A204.1 (cell line): ENCODE measurements around the gene AKR1C2.
"Not testable (repeated sequence)": the region's sequence is repeated elsewhere in the genome, so short reads cannot be mapped to it uniquely, and the experiment has no call there.

Source experiments
- FAIRE-seq: peaks from 2 replicates; lab custom pipeline; 2012; peaks lifted over from hg19 to GRCh38; lab: Jason Lieb, UNC

Gene AKR1C2

GRCh38 chr10:5003127-5004029 lies at the start of gene AKR1C2:
TSS of gene AKR1C2 (minus strand) at chr10:5003857. CDS start at chr10:5003835, 22 bp downstream.
- FAIRE-seq = not testable (repeated sequence)

GRCh38 chr10:5052951-5053500 lies 49.4 kb upstream of the AKR1C2 start:
- not testable (repeated sequence) for FAIRE-seq

- FAIRE-seq = no peak
Measured at GRCh38 chr10:5047912-5048628, 44.4 kb upstream of the AKR1C2 start.

- not testable (repeated sequence) for FAIRE-seq
Measured at GRCh38 chr10:5047055-5047454, 43.4 kb upstream of the AKR1C2 start.

GRCh38 chr10:5046410-5046809 lies 42.8 kb upstream of the AKR1C2 start:
- FAIRE-seq = no peak

GRCh38 chr10:5045095-5045494 lies 41.4 kb upstream of the AKR1C2 start:
- FAIRE-seq = no peak

GRCh38 chr10:5043716-5044115 lies 40.1 kb upstream of the AKR1C2 start:
- FAIRE-seq = no peak

GRCh38 chr10:5042922-5043321 lies 39.3 kb upstream of the AKR1C2 start:
- FAIRE-seq = no peak

GRCh38 chr10:5041471-5042023 lies 37.9 kb upstream of the AKR1C2 start:
- FAIRE-seq = no peak

GRCh38 chr10:5040781-5041470 lies 37.3 kb upstream of the AKR1C2 start:
- FAIRE-seq = no peak

GRCh38 chr10:5040010-5040673 lies 36.5 kb upstream of the AKR1C2 start:
- FAIRE-seq = no peak

- no peak for FAIRE-seq
Measured at GRCh38 chr10:5038733-5039132, 35.1 kb upstream of the AKR1C2 start.

- no peak for FAIRE-seq
Measured at GRCh38 chr10:5038101-5038500, 34.4 kb upstream of the AKR1C2 start.

- no peak for FAIRE-seq
Measured at GRCh38 chr10:5036511-5036910, 32.9 kb upstream of the AKR1C2 start.

- no peak for FAIRE-seq
Measured at GRCh38 chr10:5035356-5035755, 31.7 kb upstream of the AKR1C2 start.

- FAIRE-seq = no peak
Measured at GRCh38 chr10:5034588-5034987, 30.9 kb upstream of the AKR1C2 start.

- no peak for FAIRE-seq
Measured at GRCh38 chr10:5033061-5033778, 29.6 kb upstream of the AKR1C2 start.

GRCh38 chr10:5032444-5032843 lies 28.8 kb upstream of the AKR1C2 start:
- FAIRE-seq = not testable (repeated sequence)

GRCh38 chr10:5031588-5031987 lies 27.9 kb upstream of the AKR1C2 start:
- FAIRE-seq = not testable (repeated sequence)

GRCh38 chr10:5030989-5031388 lies 27.3 kb upstream of the AKR1C2 start:
- FAIRE-seq = no peak

GRCh38 chr10:5025461-5025881 lies 21.8 kb upstream of the AKR1C2 start:
- not testable (repeated sequence) for FAIRE-seq
